Measurements from ENCODE around the gene ACCS. TPM values are rescaled to one million over a fixed set of nuclear protein-coding genes. Genes with fewer than 3 reads are reported as not detected.

ACCS gene
- total RNA-seq, 1 donor from 2014 or later = 21.3 TPM

DNA sequence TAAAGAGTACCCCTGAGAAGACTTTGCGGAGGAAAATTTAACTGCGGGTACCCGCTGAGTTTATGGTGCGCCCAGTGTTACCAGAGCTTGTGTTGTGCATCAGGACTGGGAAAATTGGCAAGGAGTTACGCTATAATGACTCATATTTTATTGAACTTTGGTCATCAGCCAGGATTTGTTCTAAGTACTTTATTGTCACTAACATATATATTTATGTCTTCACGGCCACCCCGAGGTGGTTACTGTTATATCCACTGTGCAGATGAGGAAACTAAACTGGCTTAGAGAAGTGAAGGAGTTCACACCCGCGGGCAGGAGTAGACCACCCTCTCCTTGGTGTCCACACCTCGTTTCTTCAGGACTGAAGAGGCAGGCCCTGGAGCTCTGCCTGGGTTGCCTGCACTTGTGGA lies 667 bp downstream of the ACCS start:
- peak; percentile 67 for DNase-seq (ENCODE audit: low read depth)
- peaks cover 9% of the 10 kb centered on the region for H3K4me1 ChIP-seq (ENCODE audit: insufficient read depth, low read length)
- Mint-ChIP-seq H3K4me1 (ENCODE audit: low read depth, unreplicated experiment) (peaks cover 11% of the 10 kb centered on the region), H3K9me3 (ENCODE audit: unreplicated experiment) (peaks cover 2% of the 10 kb centered on the region), H3K4me3 (ENCODE audit: unreplicated experiment) (peak overlapping the region; percentile 89), H3K27me3 (ENCODE audit: low read depth, unreplicated experiment) (no peaks in the 10 kb centered on the region), H3K27ac (ENCODE audit: unreplicated experiment) (peak overlapping the region; percentile 95), H3K36me3 (ENCODE audit: low read depth, unreplicated experiment) (peaks cover 19% of the 10 kb centered on the region)
- TF ChIP-seq, protein P1, sequence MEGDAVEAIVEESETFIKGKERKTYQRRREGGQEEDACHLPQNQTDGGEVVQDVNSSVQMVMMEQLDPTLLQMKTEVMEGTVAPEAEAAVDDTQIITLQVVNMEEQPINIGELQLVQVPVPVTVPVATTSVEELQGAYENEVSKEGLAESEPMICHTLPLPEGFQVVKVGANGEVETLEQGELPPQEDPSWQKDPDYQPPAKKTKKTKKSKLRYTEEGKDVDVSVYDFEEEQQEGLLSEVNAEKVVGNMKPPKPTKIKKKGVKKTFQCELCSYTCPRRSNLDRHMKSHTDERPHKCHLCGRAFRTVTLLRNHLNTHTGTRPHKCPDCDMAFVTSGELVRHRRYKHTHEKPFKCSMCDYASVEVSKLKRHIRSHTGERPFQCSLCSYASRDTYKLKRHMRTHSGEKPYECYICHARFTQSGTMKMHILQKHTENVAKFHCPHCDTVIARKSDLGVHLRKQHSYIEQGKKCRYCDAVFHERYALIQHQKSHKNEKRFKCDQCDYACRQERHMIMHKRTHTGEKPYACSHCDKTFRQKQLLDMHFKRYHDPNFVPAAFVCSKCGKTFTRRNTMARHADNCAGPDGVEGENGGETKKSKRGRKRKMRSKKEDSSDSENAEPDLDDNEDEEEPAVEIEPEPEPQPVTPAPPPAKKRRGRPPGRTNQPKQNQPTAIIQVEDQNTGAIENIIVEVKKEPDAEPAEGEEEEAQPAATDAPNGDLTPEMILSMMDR (IDR thresholded peaks at IDR 0.05; ENCODE audit: insufficient read depth, low read depth, low read length) = no peak
- no peak for TF ChIP-seq EZH2 (IDR thresholded peaks at IDR 0.05; ENCODE audit: insufficient read depth, low read length)
- H3K27ac ChIP-seq (ENCODE audit: low read depth, low read length) = peak overlapping the region; percentile 69
- H3K9me3 ChIP-seq (ENCODE audit: insufficient read depth, low read depth, low read length) = no peaks in the 10 kb centered on the region
- H3K9ac ChIP-seq (ENCODE audit: low read length) = peak overlapping the region; percentile 91
- H3K79me2 ChIP-seq (ENCODE audit: insufficient read depth, low read length) = no peaks in the 10 kb centered on the region
- peak overlapping the region; percentile 99 for H2AFZ ChIP-seq (ENCODE audit: low read depth, low read length)
- peak overlapping the region; percentile 96 for H3K4me2 ChIP-seq (ENCODE audit: low read length)
- no peak for FAIRE-seq
- H4K20me1 ChIP-seq (ENCODE audit: insufficient read depth, low read length) = no peaks in the 10 kb centered on the region
- H3K4me3 ChIP-seq (ENCODE audit: insufficient read depth, low read depth, low read length) = peak overlapping the region; percentile 75
- H3K27me3 ChIP-seq (ENCODE audit: insufficient read depth, low read length) = no peaks in the 10 kb centered on the region
- H3K36me3 ChIP-seq (ENCODE audit: insufficient read depth, low read length) = no peaks in the 10 kb centered on the region

DNA sequence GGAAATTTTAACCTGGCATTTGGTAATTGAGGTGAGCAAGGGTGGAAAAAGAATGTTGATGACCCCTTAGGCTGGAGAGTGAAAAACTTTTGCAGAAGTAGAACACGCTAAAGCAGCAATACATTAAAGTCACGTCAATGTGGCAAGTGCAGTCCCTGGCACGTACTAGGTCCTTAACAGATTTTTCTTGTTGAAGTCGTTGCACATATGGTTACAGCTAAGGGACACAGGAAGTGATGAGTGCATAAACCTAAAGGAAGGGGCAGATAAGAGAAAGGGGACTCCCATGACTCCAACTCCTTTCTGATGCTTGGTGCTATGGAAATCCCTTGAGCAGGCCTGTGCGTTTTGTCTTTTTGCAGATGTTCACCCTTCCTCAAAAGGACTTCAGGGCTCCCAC lies 1.2 kb downstream of the ACCS start:
- Mint-ChIP-seq H3K9me3 (ENCODE audit: unreplicated experiment) (peaks cover 2% of the 10 kb centered on the region), H3K27me3 (ENCODE audit: low read depth, unreplicated experiment) (no peaks in the 10 kb centered on the region), H3K4me3 (ENCODE audit: unreplicated experiment) (peak overlapping the region; percentile 89), H3K4me1 (ENCODE audit: low read depth, unreplicated experiment) (peaks cover 11% of the 10 kb centered on the region), H3K36me3 (ENCODE audit: low read depth, unreplicated experiment) (peaks cover 19% of the 10 kb centered on the region), H3K27ac (ENCODE audit: unreplicated experiment) (no peak overlapping the region)
- DNase-seq (ENCODE audit: low read depth) (no peak), FAIRE-seq (no peak)
- Histone ChIP-seq H3K36me3 (ENCODE audit: insufficient read depth, low read length) (no peaks in the 10 kb centered on the region), H3K27ac (ENCODE audit: low read depth, low read length) (no peak overlapping the region), H2AFZ (ENCODE audit: low read depth, low read length) (no peak overlapping the region), H3K27me3 (ENCODE audit: insufficient read depth, low read length) (no peaks in the 10 kb centered on the region), H3K9me3 (ENCODE audit: insufficient read depth, low read depth, low read length) (no peaks in the 10 kb centered on the region), H3K4me1 (ENCODE audit: insufficient read depth, low read length) (peaks cover 9% of the 10 kb centered on the region), H3K79me2 (ENCODE audit: insufficient read depth, low read length) (no peaks in the 10 kb centered on the region), H3K9ac (ENCODE audit: low read length) (peak overlapping the region; percentile 91), H3K4me3 (ENCODE audit: insufficient read depth, low read depth, low read length) (no peak overlapping the region), H3K4me2 (ENCODE audit: low read length) (peak overlapping the region; percentile 96), H4K20me1 (ENCODE audit: insufficient read depth, low read length) (no peaks in the 10 kb centered on the region)
- TF ChIP-seq, protein P1 (IDR thresholded peaks at IDR 0.05; ENCODE audit: insufficient read depth, low read depth, low read length) = no peak
- no peak for TF ChIP-seq EZH2 (IDR thresholded peaks at IDR 0.05; ENCODE audit: insufficient read depth, low read length)

DNA sequence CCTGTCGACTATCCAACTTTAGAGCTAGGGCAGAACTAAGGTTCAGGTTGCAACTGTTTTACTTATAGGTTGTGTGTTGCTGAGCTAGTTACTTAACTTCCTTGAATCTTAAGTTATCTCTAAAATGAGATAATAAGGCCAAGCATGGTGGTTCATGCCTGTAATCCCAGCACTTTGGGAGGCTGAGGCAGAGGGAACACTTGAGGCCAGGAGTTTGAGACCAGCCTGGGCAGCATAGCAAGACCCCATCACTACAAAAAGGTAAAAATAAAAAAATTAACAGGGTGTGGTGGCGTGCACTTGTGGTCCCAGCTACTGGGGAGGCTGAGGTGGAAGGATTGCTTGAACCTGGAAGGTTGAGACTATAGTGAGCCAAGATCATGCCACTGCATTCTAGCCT lies 2.1 kb downstream of the ACCS start:
- Histone ChIP-seq H3K27me3 (ENCODE audit: insufficient read depth, low read length) (no peaks in the 10 kb centered on the region), H3K36me3 (ENCODE audit: insufficient read depth, low read length) (no peaks in the 10 kb centered on the region), H3K27ac (ENCODE audit: low read depth, low read length) (no peak overlapping the region), H3K79me2 (ENCODE audit: insufficient read depth, low read length) (no peaks in the 10 kb centered on the region), H3K9ac (ENCODE audit: low read length) (no peak overlapping the region), H2AFZ (ENCODE audit: low read depth, low read length) (no peak overlapping the region), H4K20me1 (ENCODE audit: insufficient read depth, low read length) (no peaks in the 10 kb centered on the region), H3K4me3 (ENCODE audit: insufficient read depth, low read depth, low read length) (no peak overlapping the region), H3K9me3 (ENCODE audit: insufficient read depth, low read depth, low read length) (no peaks in the 10 kb centered on the region), H3K4me1 (ENCODE audit: insufficient read depth, low read length) (peaks cover 9% of the 10 kb centered on the region), H3K4me2 (ENCODE audit: low read length) (no peak overlapping the region)
- DNase-seq (ENCODE audit: low read depth) = no peak
- peaks cover 11% of the 10 kb centered on the region for H3K4me1 Mint-ChIP-seq (ENCODE audit: low read depth, unreplicated experiment)
- no peak overlapping the region for H3K27ac Mint-ChIP-seq (ENCODE audit: unreplicated experiment)
- H3K27me3 Mint-ChIP-seq (ENCODE audit: low read depth, unreplicated experiment) = no peaks in the 10 kb centered on the region
- peaks cover 2% of the 10 kb centered on the region for H3K9me3 Mint-ChIP-seq (ENCODE audit: unreplicated experiment)
- no peak for FAIRE-seq
- H3K36me3 Mint-ChIP-seq (ENCODE audit: low read depth, unreplicated experiment) = peaks cover 19% of the 10 kb centered on the region
- H3K4me3 Mint-ChIP-seq (ENCODE audit: unreplicated experiment) = no peak overlapping the region
- no peak for TF ChIP-seq EZH2 (IDR thresholded peaks at IDR 0.05; ENCODE audit: insufficient read depth, low read length)
- TF ChIP-seq, protein P1 (IDR thresholded peaks at IDR 0.05; ENCODE audit: insufficient read depth, low read depth, low read length) = no peak
